ENCODE results near the gene CCNL1.

DNA sequence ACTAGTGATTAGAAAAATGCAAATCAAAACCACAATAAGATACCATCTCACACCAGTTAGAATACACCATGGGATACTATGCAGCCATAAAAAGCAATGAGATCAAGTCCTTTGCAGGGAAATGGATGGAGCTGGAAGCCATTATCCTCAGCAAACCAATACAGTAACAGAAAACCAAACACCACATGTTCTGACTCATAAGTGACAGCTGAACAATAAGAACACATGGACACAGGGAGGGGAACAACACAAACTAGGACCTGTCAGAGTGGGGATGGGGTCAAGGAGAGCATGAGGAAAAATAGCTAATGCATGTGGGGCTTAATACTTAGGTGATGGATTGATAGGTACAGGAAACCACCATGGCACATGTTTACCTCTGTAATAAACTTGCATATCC lies 36.0 kb upstream of the CCNL1 start:
- TF ChIP-seq TAF1 (IDR thresholded peaks at IDR 0.05; ENCODE audit: low read depth) (no peak), POLR2AphosphoS5 (IDR thresholded peaks at IDR 0.05) (no peak), EZH2 (IDR thresholded peaks at IDR 0.05; ENCODE audit: borderline replicate concordance, insufficient read depth, low read length, poor library complexity, severe bottlenecking) (no peak)
- TF ChIP-seq, protein P1, sequence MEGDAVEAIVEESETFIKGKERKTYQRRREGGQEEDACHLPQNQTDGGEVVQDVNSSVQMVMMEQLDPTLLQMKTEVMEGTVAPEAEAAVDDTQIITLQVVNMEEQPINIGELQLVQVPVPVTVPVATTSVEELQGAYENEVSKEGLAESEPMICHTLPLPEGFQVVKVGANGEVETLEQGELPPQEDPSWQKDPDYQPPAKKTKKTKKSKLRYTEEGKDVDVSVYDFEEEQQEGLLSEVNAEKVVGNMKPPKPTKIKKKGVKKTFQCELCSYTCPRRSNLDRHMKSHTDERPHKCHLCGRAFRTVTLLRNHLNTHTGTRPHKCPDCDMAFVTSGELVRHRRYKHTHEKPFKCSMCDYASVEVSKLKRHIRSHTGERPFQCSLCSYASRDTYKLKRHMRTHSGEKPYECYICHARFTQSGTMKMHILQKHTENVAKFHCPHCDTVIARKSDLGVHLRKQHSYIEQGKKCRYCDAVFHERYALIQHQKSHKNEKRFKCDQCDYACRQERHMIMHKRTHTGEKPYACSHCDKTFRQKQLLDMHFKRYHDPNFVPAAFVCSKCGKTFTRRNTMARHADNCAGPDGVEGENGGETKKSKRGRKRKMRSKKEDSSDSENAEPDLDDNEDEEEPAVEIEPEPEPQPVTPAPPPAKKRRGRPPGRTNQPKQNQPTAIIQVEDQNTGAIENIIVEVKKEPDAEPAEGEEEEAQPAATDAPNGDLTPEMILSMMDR (IDR thresholded peaks at IDR 0.05; ENCODE audit: poor library complexity, severe bottlenecking) = no peak
